CD4-positive, alpha-beta T cell treated with Interferon gamma for 1 hour (primary cell): Measurements from ENCODE around the gene COL12A1.

Experiments
- DNase-seq: peaks from one replicate; pipeline ENCODE4 v3.0.0-alpha.2; 2020

The COL12A1 gene

DNA sequence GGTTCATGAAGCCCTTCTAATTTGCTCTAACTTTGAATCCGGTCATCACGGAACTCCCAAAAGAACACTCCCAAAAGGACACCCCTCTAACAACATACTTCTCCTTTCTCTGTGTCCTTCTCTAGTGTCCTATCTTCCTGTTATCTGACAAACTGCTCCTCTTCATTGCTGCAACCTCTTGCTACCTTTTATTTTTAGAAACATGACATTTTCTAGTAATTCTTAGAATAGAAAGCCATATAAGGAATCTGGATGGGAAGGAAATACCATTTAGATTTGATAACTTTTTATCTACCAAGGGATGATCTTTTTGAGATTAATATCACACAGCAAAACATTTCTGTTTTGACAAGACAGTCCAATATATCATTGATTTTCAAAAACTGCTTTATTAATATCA is 63.1 kb downstream of the COL12A1 start:
- no peak for DNase-seq

DNA sequence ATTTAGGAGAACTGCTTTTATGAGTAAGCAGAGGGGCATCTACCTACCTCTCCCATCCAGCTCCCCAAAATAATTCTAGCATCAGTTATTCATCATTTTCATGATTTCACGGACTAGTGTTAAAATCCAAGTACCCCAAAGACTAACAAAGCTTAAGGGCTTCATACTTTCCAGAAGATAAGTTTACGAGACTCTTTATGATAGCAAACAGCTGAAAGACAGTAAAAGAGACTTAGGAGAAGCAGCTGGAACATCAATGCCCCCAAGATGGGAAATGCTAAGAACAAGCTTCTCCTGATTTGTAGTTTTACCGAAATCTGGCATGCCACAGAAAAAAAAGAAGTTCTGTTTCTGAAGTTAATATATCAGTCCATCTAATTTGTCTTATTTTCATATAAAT is 70.0 kb downstream of the COL12A1 start:
- no peak for DNase-seq

DNA sequence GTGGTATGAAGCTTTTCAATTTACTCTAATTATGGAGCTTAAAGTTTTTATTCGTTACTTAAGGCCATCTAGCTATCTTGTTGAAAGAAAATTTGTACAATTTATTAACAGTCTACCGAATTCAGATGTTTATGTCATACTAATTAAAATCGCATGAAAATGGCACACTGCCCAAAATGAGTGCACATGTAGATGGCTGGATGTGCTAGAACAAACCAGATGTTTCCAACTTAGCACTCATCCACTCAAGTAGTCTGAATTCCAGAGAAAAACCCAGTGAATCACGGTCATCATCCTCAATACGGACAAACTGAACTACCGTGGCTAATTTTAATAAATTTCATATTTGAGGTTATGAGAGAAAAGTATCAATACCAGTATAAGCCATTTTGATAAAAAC is 70.4 kb downstream of the COL12A1 start:
- DNase-seq, result no peak

DNA sequence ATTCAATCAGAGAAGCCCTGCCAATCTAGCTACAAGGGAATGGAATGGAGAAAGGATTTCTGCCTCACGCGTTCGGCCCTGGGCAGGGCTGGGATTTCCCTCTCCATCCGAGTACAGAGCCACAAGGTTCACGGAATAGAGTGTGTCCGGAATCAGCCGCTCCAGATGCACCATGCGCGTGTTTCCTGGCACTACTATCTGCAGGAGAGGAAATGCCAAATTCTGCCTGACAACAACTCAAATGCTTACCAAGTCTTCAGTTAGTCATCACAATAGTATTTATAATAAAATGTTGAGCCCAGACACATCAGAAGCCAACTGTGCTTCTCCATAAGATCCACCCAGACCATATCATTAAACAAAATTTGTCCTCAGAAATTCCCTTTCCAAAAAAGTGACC is 75.1 kb downstream of the COL12A1 start:
- no peak for DNase-seq

DNA sequence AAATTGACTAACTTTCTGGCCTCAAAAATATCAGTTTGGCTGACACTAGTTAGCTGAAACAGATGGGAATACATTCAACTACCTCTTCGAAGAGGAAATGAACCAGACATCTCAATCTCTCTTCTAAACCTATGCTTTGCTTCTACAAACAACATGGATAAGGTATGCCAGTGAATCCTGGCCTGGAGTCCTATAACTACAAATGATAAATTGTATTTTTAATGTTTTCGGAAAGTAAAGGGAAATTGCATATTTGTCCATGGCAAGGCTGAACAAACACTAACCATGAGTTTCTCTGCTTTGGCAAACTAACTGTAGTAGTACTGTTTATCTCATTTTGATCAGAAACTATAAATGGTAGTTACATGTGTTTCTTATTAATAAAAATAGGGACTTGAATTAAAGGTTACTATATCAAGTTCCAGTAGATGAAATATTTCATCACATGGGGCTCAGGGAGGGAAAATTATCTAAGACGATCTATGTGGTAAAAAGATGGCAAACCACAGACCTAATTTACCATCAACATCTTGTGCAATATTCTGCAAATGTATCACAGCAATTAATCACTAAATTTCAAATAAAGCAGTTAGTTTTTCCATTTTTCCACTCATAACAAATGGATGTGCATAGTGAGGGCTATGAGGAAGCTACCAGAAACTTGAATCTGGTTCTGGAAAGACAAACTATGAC is 76.8 kb downstream of the COL12A1 start:
- DNase-seq, result no peak

DNA sequence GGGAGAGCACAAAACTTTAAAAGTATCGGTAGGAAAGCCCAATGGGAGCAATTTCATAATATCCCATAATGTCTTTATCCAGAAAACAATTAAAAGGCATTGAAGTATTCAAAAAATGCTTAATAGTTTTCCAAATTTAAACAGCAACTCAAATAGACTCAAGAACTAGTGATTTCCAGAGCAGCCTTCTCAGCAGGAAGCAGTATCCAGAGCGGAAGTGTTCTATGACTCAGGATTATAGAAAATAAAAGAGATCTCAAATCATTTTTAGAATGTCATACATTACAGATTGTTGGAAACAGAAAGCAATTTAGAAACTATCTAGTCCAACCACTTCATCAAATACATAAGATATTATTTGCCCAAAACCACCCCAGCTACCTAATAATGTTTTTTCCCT is 79.3 kb downstream of the COL12A1 start:
- DNase-seq, result no peak

DNA sequence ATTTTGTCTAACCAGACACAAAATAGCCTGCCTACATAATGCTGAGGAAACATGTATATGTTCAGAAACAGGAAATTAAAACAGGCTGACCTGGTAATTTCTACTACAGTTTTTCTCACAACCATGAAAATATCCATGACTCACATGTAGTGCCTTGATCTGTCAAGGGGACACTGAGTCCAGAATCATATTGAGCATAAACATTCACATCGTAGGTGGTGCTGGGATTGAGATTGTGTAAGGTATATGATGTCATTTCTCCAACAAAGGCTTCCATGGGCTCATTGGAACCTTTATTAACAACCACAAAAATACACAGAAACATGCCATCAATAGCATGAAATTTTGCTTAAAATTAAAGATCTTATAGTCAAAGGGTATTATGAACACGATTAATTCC is 80.9 kb downstream of the COL12A1 start:
- DNase-seq, result no peak

DNA sequence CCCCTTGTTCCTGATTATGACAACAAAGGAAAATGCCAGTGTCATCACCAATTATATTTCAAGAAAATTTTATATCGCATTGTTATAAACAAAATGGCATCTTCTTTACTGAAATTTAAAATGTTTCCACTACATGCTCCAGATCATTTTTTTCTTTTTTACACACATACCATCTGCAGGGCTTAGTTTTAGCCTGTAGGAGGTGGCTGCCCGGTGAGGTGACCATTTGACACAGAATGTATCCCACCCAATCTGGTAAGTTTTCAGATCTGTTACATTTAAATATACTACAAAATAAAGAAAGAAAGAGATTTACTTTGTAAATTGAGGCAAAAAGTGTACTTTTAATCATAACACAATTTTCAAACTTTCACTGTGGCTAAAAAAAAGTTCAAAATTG is 81.8 kb downstream of the COL12A1 start:
- DNase-seq, result no peak

DNA sequence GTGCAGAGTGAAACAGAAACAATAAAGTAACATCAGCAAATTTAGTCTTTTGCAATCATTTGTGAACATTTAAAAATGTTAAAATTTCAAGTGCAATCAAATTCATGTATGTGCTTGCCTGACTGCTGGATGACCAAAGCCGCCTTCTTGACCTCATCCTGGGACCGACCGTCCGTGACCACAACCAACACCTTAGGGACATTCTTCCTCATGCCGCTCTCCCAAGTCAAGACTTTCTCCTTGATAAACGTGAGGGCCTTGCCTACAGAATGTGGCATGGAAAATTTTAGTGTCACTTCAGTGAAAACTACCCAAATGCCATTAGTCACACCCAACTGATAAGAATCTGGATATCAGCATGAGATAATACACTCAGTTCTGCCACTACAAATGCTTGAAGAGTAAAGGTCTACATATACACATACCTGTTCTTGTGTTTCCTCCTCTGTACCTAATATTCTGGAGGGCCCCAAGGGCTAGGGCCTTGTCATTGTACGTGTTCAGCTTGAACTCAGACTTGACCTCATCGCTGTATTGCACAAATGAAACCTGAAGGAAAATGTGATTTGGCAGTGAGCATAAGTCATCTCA is 86.8 kb downstream of the COL12A1 start:
- no peak for DNase-seq

DNA sequence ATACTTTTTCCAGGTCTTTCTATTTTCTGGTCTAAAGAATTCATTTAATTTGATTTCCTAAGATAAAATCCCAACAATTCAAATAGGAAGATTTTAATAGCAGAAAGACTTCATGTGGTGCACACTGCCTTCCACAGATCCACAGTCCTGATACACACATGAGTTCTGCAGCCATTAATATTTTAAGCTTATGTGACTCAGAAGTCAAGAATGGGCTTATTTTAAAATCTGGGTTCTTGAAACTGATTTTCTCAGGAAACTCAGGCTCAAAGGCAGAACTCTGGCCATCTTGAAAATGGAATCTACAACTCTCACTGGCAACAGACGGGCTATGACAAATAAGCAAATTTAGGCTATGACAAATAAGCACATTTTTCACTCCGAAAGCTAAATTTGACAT is 88.2 kb downstream of the COL12A1 start:
- no peak for DNase-seq

DNA sequence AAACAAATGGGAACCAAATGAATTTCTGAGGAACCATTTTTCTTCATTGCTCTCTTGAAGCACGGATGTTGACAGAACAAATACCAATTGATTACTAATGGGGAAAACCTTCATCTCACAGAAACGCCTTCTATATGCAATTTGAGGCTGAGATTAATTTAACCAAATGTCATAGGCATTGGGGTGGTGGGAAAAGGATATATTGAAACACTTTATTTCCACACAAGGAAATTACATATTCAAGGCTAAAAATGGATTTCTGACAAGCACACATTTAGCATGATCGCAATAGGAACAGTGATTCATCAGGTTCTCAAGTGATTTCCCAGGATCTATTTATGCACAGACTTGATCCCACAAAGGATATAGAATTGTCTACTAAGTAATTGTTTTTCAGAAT is 88.9 kb downstream of the COL12A1 start:
- no peak for DNase-seq

DNA sequence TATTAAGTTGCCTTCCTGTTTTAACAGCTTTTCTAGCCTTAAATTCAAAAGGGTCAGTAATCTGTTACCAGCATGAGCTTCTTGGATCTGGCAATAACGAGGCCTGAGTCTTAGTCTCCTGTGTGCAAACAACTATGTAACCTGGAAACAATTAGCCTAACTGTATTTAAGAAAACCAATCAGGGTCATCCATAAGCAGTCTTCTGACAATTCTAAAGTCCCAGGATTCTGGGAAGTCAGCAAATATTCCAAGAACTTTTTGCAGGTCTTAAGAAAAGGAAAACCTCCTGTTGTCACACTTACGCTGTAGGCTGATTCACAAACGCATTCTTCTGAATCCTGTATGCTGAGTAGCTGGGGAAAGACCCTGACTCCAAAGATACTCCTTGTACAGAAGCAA is 90.4 kb downstream of the COL12A1 start:
- DNase-seq, result no peak

DNA sequence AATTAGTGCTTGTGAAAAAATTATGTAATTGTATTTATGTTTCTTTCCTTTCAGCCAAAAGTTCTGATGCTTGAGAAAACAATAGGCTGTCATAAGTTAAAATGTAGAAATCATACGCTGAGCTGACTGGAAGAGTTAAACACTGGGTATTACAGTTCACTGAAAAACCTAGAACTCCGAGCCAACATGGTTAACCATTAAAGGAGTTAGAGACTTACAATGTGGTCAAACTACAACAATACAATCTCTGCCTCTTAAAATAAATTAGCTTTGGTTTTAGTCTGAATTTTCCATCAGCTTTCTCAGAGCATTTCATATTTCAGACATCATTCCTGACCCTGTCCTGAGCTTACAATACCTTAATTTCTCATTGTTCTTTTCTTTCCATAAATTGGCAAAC is 91.0 kb downstream of the COL12A1 start:
- no peak for DNase-seq

DNA sequence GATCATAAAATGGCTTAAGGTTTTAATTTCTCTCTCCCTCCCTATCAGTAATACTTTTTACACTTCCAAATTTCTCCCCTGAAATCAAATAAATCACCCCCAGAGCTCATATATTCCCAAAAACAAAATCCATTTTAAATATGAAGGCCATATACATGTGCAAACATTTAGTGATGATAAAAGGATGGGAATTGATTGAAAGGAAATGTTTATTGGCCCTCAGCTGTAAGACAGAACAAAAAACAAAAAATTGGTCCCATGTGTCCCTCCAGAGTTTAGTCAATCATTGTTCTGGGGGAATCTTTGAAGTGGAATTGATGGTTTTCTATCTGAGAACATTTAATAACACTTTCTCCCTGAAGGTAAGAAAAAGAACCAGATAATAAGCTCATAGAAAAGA is 91.7 kb downstream of the COL12A1 start:
- DNase-seq, result no peak

DNA sequence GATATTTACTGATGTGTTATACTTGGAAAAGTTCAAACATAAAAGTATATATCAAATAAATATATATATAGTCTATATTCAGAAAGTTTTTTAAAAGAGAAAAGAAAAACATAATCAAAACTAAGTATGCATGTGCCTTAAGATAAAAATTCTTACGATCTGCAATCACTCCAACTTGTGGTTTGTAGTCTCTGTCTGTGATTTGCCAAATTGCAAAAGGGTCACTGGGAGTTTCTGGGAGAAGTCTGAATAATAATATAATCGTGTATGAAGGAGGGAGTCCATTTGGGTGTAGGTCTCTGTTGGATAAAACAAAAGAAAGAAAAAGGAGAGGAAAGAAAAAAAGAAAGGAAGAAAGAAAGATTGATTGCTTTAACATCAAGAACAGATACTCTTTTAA is 92.4 kb downstream of the COL12A1 start:
- DNase-seq, result no peak

DNA sequence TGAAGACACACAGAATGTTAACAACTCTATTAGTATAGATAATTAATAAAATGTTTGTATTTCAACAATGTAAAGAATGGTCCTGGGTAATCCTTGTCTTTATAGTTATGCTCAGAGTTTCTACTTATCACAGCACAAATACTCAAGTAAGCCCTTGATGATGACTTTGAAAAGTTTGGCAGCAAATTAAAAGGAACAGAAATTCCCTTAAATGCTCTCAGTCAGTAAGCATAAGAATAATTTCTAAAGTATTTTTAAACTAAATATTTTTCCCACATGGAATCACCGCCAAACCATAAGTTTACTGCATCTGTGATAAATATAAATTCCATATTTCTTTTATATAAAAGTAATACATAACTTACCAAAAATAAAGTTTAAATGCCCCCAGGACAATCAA is 96.1 kb downstream of the COL12A1 start:
- no peak for DNase-seq

DNA sequence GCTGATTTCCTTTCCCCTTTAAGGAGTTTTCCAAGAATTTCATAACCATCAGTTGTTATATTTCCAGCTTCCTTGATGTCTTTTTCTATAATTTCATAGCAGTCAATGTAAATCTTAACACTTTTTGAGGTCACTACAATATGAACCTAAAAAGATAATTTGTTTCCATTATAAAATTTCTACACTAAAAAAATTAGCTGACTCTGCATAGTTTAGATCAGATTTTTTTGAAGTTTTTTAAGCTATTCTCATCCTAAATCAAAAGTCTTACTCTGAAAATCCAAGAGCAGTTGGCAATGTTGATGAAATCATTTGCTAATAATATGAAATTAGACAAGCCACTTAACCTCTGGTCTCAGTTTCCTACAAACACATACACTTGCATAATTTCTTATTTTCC is 96.8 kb downstream of the COL12A1 start:
- DNase-seq, result no peak

DNA sequence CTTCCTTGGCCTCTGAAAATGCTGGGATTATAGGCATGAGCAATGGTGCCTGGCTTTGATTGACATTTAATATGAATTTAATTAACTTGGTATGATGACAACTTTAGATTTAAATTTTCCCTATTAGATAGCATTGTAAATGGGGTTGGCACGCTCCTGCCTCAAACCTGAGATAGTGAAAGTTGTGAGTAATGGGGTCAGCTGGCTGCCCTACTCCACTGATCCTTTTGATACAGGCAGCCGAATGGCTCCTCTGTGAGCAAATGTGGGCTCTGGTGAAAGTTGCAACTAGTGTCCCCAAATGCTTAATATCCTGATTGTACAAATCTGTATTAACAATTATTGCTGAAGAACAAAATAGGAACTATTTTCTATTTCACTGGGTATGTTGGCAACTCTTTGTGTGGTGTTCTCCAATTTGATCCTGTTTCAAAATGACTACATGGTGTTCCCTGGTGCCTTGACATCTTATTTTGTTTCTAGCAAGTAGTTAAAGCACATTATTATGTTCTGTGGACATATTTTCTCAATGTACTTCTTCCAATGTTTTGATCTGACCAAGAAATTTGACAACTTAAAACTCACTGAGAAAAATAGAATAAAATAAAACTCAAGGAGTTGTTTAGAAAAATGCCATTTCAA is 97.4 kb downstream of the COL12A1 start:
- no peak for DNase-seq

DNA sequence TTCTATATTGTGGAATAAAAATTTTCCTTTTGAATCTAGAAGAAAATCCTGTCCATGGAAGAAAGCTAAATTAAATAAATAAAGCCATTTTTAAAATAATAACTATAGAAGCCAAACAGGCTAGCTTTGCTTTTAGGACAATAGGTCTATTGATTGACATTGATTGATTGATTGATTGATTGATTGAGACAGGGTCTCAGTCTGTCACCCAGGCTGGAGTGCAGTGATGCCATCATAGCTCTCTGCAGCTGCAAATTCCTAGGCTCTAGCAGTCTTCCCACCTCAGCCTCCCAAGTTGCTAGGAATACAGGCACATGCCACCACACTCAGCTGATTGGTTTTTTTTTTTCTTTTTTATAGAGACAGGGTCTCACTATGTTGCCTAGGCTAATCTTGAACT is 97.9 kb downstream of the COL12A1 start:
- no peak for DNase-seq

DNA sequence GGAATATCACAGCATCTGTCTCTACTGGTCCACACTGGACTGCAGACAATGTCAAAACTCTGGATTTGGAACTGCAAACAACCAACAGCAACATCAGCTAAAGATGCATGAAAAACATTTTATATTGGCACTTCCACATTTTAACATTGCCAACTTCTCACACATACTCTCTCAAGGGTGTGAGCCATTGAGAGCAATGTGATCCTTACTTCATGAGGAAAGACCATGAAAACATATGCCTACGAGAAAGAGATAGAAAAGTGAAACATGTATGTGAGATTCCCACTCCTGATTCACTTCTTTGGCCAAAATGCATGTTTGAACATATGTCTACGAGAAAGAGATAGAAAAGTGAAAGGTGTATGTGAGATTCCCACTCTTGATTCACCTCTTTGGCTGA is 99.4 kb downstream of the COL12A1 start:
- no peak for DNase-seq

DNA sequence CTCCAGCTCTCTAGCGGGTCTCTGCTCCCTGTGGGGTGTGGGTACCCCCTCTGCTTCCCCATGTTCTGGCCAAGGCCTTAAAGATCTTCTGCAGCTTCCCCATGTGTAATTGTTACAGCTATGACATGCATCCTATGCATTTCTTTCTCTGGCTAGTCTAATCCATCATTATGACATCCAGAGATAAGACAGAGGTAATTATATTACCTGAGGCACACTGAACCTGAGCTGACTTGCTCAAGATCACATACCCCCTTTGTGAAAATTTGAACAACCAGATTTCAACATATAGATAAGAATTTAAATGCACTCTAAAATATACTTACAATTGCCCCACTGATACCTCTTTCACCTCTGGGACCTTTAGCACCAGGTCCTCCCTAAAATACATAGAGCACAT is 102.4 kb downstream of the COL12A1 start:
- no peak for DNase-seq

DNA sequence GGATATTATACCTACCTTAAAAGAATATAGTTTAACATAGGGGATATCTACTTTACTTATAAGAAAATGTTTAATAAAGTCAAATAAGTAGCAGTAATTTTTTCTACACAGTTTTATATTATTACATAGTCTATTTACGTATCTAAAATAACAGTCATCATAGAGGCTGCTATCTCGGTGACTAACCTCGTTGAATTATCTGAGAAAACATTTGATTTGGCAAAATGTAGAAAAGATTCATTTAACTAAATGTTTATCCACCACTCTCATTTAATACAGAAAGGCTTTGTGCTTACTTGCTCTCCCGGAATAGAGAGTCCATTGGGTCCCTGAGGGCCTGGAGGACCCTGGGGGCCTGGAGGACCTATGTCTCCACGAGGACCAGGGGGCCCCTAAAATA is 103.6 kb downstream of the COL12A1 start:
- no peak for DNase-seq

DNA sequence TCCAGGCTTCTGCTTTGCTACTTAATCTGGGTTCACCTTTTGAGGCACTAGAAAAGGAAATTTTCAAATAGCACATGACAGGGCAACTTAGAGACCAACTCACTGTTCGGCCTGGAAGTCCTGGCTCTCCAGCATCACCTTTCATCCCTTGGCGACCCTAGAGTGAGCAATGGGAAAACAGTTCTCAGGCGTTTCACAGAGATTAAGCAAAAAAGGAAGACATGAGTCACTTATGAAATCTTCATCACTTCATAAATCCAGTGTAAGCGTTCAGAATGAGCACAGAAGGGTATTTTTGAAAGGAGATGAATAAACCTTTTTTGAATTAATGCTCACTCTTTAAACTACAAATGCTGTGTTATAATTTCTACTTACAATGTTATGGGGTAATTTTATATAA is 104.0 kb downstream of the COL12A1 start:
- DNase-seq, result no peak

DNA sequence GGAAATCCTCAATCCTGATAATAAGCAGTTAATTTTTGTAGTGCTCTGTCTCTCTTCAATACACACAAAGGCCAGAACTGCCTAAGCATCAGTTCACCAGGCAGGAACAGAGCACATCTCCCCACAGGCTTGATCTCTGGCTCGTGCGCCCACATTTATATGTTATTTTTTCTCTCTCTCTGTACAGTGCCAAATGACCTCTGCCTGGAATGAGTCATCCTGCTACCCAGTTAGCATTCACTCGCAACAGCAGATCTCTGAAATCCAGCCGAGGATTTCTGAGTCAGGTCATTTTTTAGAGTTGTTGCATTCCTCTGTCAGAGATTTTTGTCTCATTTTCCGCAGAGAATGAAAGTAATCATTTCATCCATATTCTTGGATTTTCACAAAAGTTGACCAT is 107.1 kb downstream of the COL12A1 start:
- no peak for DNase-seq

DNA sequence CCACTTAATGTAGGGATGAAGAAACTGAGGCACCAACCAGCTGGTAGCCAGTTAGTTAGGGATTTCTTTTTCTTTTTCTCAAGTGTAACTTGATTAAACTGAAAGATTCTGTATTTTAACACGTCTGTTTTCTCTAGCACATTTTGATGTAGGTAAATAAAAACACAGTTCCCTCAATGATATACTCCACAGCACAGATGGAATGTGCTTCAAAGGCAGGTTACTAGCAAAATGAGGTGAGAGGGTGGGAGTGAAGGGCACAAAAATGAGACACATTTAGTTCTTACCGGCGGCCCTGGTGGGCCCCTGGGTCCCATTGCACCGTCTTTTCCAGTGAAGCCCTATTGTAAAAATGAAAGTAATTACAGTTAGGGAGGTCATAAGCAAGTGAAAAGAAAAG is 108.9 kb downstream of the COL12A1 start:
- DNase-seq, result no peak
